Hepatocyte (in vitro differentiated cells): ENCODE measurements around the gene WDR48.

Experiments used
- CTCF ChIP-seq: fragments of 200-600 bp; sonication (generic); IDR thresholded peaks from 2 replicates; pipeline ENCODE4 v1.5.1; 2016; ENCODE audit warnings: antibody characterized with exemption, mild to moderate bottlenecking; ENCODE audit not compliant: poor library complexity
- EZH2 ChIP-seq: fragments of 200-600 bp; sonication (generic); IDR thresholded peaks from 2 replicates; pipeline ENCODE4 v1.6.1; 2016; ENCODE audit warnings: antibody characterized with exemption, mild to moderate bottlenecking, borderline replicate concordance

GRCh38 chr3:39062180-39062579 lies 10.4 kb downstream of the WDR48 start:
- no peak for TF ChIP-seq CTCF
- TF ChIP-seq EZH2: no peak
